ENCODE measurements around the gene GLI2. TPM values are rescaled to one million over a fixed set of nuclear protein-coding genes. Genes with fewer than 3 reads are reported as not detected.
A peak's percentile ranks its signal among the peaks of the same experiment; 100 is the strongest.

The GLI2 gene
- total RNA-seq, 4 donors from 2014 or later = 0.42 to 6.7 (median 3.1) TPM

GRCh38 chr2:120731175-120731574 lies 4.5 kb upstream of the GLI2 start:
- DNase-seq (ENCODE audit: low spot score in 2 of 2) = no peak
- no peak overlapping the region for H3K4me3 ChIP-seq (ENCODE audit: low read depth, poor library complexity, severe bottlenecking)
- intact Hi-C loops (cut with DNase I; ENCODE audit: low total_unique reads) = no loop called here
- TF ChIP-seq CTCF (IDR thresholded peaks at IDR 0.05) (no peak), POLR2A (IDR thresholded peaks at IDR 0.05) (no peak)
- 95 to 97% methylated on average over 5 of the region's 5 CpGs for WGBS, 2 donors

DNA sequence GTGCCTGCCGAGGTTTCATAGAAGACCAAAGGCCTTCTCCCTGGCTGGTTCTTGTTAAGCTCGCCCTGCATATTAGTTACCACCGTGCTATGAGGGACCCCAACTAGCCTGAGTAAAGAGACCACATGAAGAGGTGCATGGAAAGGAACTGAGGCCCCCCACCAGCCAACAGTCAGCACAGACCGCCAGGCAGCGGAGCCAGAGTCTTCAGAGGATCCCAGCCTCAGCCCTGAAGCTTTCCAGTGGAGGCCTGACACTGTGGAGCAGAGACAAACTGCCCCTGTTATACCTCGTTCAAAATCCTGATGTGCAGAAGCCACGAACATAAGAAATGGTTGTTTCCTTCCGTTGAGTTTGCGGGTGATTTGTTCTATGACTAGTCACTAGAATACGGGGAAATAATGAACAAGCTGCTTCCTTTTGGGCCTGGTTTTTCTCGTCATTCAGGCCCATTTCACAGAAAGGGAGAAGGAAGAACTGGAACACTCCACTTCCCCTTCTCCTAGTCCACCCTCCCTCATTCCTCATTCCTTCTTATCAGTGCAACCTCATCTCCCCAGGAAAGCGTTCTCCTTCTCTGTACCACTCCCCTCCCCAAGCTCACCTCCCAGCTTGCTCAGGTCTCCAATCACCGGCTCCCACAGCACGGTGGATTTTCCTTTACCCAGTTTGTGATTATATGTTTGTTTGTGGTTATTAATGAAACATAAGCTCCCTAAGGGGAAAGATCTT lies 3.0 kb upstream of the GLI2 start:
- no peak for DNase-seq (ENCODE audit: low spot score in 2 of 2)
- TF ChIP-seq POLR2A (IDR thresholded peaks at IDR 0.05) = no peak
- TF ChIP-seq CTCF (IDR thresholded peaks at IDR 0.05) = no peak
- no peak overlapping the region for H3K4me3 ChIP-seq (ENCODE audit: low read depth, poor library complexity, severe bottlenecking)
- intact Hi-C loops (cut with DNase I; ENCODE audit: low total_unique reads) = no loop called here
- WGBS, 2 donors = 77 to 83% methylated on average over 14 of the region's 14 CpGs

- no peak for DNase-seq (ENCODE audit: low spot score in 2 of 2)
- intact Hi-C loops (cut with DNase I; ENCODE audit: low total_unique reads) = no loop called here
- TF ChIP-seq POLR2A (IDR thresholded peaks at IDR 0.05) (no peak), CTCF (IDR thresholded peaks at IDR 0.05) (no peak)
- H3K4me3 ChIP-seq (ENCODE audit: low read depth, poor library complexity, severe bottlenecking) = no peak overlapping the region
- WGBS, 2 donors = 83 to 84% methylated on average over 10 of the region's 10 CpGs
These were observed 2.3 kb upstream of the GLI2 start for GRCh38 chr2:120733238-120733932.

DNA sequence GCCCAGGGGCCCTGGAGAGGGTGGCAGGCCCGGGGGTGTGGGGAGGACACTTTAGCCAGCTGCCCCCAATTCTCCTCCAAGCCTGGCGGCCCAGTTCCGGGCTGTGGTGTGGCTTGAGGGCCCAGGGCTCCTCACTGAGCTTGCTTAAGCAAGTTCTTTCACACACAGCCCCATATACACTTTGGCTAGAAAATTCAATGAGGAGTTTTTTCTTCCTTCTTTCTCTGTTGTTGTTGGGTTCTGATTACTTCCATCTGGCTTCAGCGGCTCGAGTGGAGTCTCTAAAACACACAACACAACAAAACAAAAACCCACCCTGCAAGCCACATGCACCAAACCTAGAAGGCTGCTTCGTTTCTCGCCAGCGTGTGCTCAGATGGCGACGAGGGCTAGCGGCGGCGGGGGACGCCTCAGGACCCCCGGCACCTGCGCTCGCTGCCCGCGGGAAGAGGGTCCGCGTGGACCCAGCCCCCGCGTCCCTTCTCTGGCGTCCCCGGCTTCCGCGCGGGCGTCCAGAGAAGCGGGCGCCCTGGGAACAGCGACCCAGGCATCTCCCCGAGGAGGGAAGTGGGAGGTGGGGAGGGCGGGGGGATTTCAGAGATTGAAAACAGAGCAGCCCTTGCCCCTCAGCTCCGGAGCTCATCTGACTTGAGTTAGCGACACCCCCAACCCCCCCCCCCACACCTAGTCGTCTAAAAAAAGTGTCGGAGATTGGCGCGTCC lies 577 bp upstream of the GLI2 start:
- intact Hi-C loops (cut with DNase I; ENCODE audit: low total_unique reads) = no loop called here
- peak overlapping the region; percentile 37 for H3K4me3 ChIP-seq (ENCODE audit: low read depth, poor library complexity, severe bottlenecking)
- peak; percentile 12 to 84 for DNase-seq (ENCODE audit: low spot score in 2 of 2)
- TF ChIP-seq CTCF (IDR thresholded peaks at IDR 0.05) = no peak
- no peak for TF ChIP-seq POLR2A (IDR thresholded peaks at IDR 0.05)
- 12 to 13% methylated on average over 35 to 39 of the region's 40 CpGs for WGBS, 2 donors

GRCh38 chr2:120736202-120736623 lies 545 bp downstream of the GLI2 start:
- H3K4me3 ChIP-seq (ENCODE audit: low read depth, poor library complexity, severe bottlenecking) = peak overlapping the region; percentile 37
- intact Hi-C loops (cut with DNase I; ENCODE audit: low total_unique reads) = no loop called here
- peak in 1 of 2 donors; percentile 84 for DNase-seq (ENCODE audit: low spot score in 2 of 2)
- TF ChIP-seq CTCF (IDR thresholded peaks at IDR 0.05) (no peak), POLR2A (IDR thresholded peaks at IDR 0.05) (no peak)
- WGBS, 2 donors = 0% methylated on average over 24 to 27 of the region's 38 CpGs
